ENCODE data around the gene KLK2.

KLK2 gene

DNA sequence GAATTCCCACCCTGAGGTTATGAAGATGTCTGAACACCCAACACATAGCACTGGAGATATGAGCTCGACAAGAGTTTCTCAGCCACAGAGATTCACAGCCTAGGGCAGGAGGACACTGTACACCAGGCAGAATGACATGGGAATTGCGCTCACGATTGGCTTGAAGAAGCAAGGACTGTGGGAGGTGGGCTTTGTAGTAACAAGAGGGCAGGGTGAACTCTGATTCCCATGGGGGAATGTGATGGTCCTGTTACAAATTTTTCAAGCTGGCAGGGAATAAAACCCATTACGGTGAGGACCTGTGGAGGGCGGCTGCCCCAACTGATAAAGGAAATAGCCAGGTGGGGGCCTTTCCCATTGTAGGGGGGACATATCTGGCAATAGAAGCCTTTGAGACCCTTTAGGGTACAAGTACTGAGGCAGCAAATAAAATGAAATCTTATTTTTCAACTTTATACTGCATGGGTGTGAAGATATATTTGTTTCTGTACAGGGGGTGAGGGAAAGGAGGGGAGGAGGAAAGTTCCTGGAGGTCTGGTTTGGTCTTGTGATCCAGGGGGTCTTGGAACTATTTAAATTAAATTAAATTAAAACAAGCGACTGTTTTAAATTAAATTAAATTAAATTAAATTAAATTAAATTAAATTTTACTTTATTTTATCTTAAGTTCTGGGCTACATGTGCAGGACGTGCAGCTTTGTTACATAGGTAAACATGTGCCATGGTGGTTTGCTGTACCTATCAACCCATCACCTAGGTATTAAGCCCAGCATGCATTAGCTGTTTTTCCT lies 11.5 kb upstream of the KLK2 start:
- TF ChIP-seq POLR2A (IDR thresholded peaks at IDR 0.05; ENCODE audit: extremely low read depth, insufficient read length), result no peak
- TF ChIP-seq CTCF (IDR thresholded peaks at IDR 0.05; ENCODE audit: low read depth, low read length), result no peak
- TF ChIP-seq MYC (IDR thresholded peaks at IDR 0.05; ENCODE audit: low read depth, low read length), result no peak
- no peak for TF ChIP-seq MAX (IDR thresholded peaks at IDR 0.05; ENCODE audit: low read depth, low read length)
- no peak for DNase-seq (ENCODE audit: low read depth)
- H3K4me3 ChIP-seq (ENCODE audit: low read depth, low read length), result no peak overlapping the region

DNA sequence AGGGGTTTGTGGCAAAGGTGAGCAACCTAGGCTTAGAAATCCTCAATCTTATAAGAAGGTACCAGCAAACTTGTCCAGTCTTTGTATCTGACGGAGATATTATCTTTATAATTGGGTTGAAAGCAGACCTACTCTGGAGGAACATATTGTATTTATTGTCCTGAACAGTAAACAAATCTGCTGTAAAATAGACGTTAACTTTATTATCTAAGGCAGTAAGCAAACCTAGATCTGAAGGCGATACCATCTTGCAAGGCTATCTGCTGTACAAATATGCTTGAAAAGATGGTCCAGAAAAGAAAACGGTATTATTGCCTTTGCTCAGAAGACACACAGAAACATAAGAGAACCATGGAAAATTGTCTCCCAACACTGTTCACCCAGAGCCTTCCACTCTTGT lies 3.8 kb upstream of the KLK2 start:
- no peak for DNase-seq (ENCODE audit: low read depth)
- TF ChIP-seq MAX (IDR thresholded peaks at IDR 0.05; ENCODE audit: low read depth, low read length) (no peak), CTCF (IDR thresholded peaks at IDR 0.05; ENCODE audit: low read depth, low read length) (no peak), POLR2A (IDR thresholded peaks at IDR 0.05; ENCODE audit: extremely low read depth, insufficient read length) (no peak), MYC (IDR thresholded peaks at IDR 0.05; ENCODE audit: low read depth, low read length) (no peak)
- H3K4me3 ChIP-seq (ENCODE audit: low read depth, low read length), result no peak overlapping the region

DNA sequence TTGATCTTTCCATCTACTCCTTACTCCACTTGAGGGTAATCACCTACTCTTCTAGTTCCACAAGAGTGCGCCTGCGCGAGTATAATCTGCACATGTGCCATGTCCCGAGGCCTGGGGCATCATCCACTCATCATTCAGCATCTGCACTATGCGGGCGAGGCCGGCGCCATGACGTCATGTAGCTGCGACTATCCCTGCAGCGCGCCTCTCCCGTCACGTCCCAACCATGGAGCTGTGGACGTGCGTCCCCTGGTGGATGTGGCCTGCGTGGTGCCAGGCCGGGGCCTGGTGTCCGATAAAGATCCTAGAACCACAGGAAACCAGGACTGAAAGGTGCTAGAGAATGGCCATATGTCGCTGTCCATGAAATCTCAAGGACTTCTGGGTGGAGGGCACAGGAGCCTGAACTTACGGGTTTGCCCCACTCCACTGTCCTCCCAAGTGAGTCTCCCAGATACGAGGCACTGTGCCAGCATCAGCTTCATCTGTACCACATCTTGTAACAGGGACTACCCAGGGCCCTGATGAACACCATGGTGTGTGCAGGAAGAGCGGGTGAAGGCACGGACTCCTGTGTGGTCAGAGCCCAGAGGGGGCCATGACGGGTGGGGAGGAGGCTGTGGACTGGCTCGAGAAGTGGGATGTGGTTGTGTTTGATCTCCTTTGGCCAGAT lies 2.7 kb upstream of the KLK2 start:
- TF ChIP-seq POLR2A (IDR thresholded peaks at IDR 0.05; ENCODE audit: extremely low read depth, insufficient read length), result no peak
- no peak for TF ChIP-seq MAX (IDR thresholded peaks at IDR 0.05; ENCODE audit: low read depth, low read length)
- no peak for TF ChIP-seq MYC (IDR thresholded peaks at IDR 0.05; ENCODE audit: low read depth, low read length)
- TF ChIP-seq CTCF (IDR thresholded peaks at IDR 0.05; ENCODE audit: low read depth, low read length), result no peak
- H3K4me3 ChIP-seq (ENCODE audit: low read depth, low read length), result no peak overlapping the region
- DNase-seq (ENCODE audit: low read depth), result no peak

- DNase-seq (ENCODE audit: low read depth), result no peak
- no peak for TF ChIP-seq POLR2A (IDR thresholded peaks at IDR 0.05; ENCODE audit: extremely low read depth, insufficient read length)
- TF ChIP-seq MYC (IDR thresholded peaks at IDR 0.05; ENCODE audit: low read depth, low read length), result no peak
- no peak for TF ChIP-seq MAX (IDR thresholded peaks at IDR 0.05; ENCODE audit: low read depth, low read length)
- no peak for TF ChIP-seq CTCF (IDR thresholded peaks at IDR 0.05; ENCODE audit: low read depth, low read length)
- no peak overlapping the region for H3K4me3 ChIP-seq (ENCODE audit: low read depth, low read length)
Observed at GRCh38 chr19:50874211-50874610, 972 bp downstream of the KLK2 start.

- H3K4me3 ChIP-seq (ENCODE audit: low read depth, low read length), result no peak overlapping the region
- TF ChIP-seq POLR2A (IDR thresholded peaks at IDR 0.05; ENCODE audit: extremely low read depth, insufficient read length) (no peak), CTCF (IDR thresholded peaks at IDR 0.05; ENCODE audit: low read depth, low read length) (no peak), MYC (IDR thresholded peaks at IDR 0.05; ENCODE audit: low read depth, low read length) (no peak), MAX (IDR thresholded peaks at IDR 0.05; ENCODE audit: low read depth, low read length) (no peak)
- no peak for DNase-seq (ENCODE audit: low read depth)
Observed at GRCh38 chr19:50875795-50876422, 2.7 kb downstream of the KLK2 start.

All from NB4 (cell line).